DOHH2 (cell line): ENCODE measurements around the gene SCRN3.

Source experiments
- H3F3A ChIP-seq: fragments of 200-600 bp; sonication (generic), shearing (Covaris generic); 2 replicates; pipeline ENCODE4 v1.6.0; 2016; ENCODE audit warnings: antibody characterized with exemption, mild to moderate bottlenecking; ENCODE audit not compliant: control insufficient read depth, insufficient read depth
- H3K27ac ChIP-seq: fragments of 200-600 bp; sonication (generic); 2 replicates; pipeline ENCODE4 v1.5.1; 2014; ENCODE audit warnings: low read depth, mild to moderate bottlenecking, low read length, moderate library complexity
- H3K27me3 ChIP-seq: fragments of 200-600 bp; sonication (generic); 2 replicates; pipeline ENCODE4 v1.6.1; 2014; ENCODE audit warnings: mild to moderate bottlenecking, low read length, mixed read lengths; ENCODE audit not compliant: control insufficient read depth
- H3K36me3 ChIP-seq: fragments of 200-600 bp; sonication (generic); 2 replicates; pipeline ENCODE4 v1.6.1; 2014; ENCODE audit warnings: mild to moderate bottlenecking, low read length, moderate library complexity, mixed read lengths; ENCODE audit not compliant: control insufficient read depth
- H3K4me1 ChIP-seq: fragments of 200-600 bp; sonication (generic); 2 replicates; pipeline ENCODE4 v1.6.1; 2014; ENCODE audit warnings: mild to moderate bottlenecking, low read length, mixed read lengths; ENCODE audit not compliant: control insufficient read depth
- H3K4me2 ChIP-seq: fragments of 200-600 bp; sonication (generic); 2 replicates; pipeline ENCODE4 v1.6.0; 2014; ENCODE audit warnings: mild to moderate bottlenecking, low read length, moderate library complexity
- H3K4me3 ChIP-seq: fragments of 200-600 bp; sonication (generic); 2 replicates; pipeline ENCODE4 v1.5.1; 2014; ENCODE audit warnings: mild to moderate bottlenecking, low read length, mixed read lengths
- H3K79me2 ChIP-seq: fragments of 200-600 bp; sonication (generic); 2 replicates; pipeline ENCODE4 v1.6.1; 2014; ENCODE audit warnings: mild to moderate bottlenecking, low read length, mixed read lengths; ENCODE audit not compliant: control insufficient read depth
- H3K9me2 ChIP-seq: fragments of 200-600 bp; sonication (generic); replicated peaks from 2 replicates; pipeline ENCODE4 v1.6.1; 2014; ENCODE audit warnings: mild to moderate bottlenecking, low read length, mixed read lengths; ENCODE audit not compliant: control insufficient read depth
- H3K9me3 ChIP-seq: fragments of 200-600 bp; sonication (generic); 2 replicates; pipeline ENCODE4 v1.6.1; 2014; ENCODE audit warnings: antibody characterized with exemption, low read length, mixed read lengths; ENCODE audit not compliant: control insufficient read depth, insufficient read depth
- H4K20me1 ChIP-seq: fragments of 200-600 bp; sonication (generic); 2 replicates; pipeline ENCODE4 v1.6.0; 2014; ENCODE audit warnings: low read depth, mild to moderate bottlenecking, antibody characterized with exemption, low read length, moderate library complexity; ENCODE audit not compliant: control insufficient read depth, insufficient read depth
- EZH2phosphoT487 ChIP-seq: fragments of 200-600 bp; sonication (generic); IDR thresholded peaks from 2 replicates; pipeline ENCODE4 v1.6.1; 2017; ENCODE audit warnings: borderline replicate concordance, mild to moderate bottlenecking, antibody characterized with exemption, low read length, moderate library complexity, mixed read lengths
- TF ChIP-seq, protein P1 (sequence below): fragments of 200-600 bp; sonication (generic); IDR thresholded peaks from one replicate; pipeline ENCODE4 v1.5.1; 2014; ENCODE audit warnings: antibody characterized with exemption, mild to moderate bottlenecking, low read depth, low read length; ENCODE audit not compliant: poor library complexity, severe bottlenecking

Gene SCRN3

GRCh38 chr2:174395284-174395968, at the start of gene SCRN3:
Gene SCRN3, plus strand, starts transcription at chr2:174395730. Its CDS starts 2,554 bp downstream, at chr2:174398284.
- TF ChIP-seq, protein P1, sequence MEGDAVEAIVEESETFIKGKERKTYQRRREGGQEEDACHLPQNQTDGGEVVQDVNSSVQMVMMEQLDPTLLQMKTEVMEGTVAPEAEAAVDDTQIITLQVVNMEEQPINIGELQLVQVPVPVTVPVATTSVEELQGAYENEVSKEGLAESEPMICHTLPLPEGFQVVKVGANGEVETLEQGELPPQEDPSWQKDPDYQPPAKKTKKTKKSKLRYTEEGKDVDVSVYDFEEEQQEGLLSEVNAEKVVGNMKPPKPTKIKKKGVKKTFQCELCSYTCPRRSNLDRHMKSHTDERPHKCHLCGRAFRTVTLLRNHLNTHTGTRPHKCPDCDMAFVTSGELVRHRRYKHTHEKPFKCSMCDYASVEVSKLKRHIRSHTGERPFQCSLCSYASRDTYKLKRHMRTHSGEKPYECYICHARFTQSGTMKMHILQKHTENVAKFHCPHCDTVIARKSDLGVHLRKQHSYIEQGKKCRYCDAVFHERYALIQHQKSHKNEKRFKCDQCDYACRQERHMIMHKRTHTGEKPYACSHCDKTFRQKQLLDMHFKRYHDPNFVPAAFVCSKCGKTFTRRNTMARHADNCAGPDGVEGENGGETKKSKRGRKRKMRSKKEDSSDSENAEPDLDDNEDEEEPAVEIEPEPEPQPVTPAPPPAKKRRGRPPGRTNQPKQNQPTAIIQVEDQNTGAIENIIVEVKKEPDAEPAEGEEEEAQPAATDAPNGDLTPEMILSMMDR: no peak
- no peak for TF ChIP-seq EZH2phosphoT487
- H3K4me2 ChIP-seq: peak within 1 kb of the TSS; percentile 81

DNA sequence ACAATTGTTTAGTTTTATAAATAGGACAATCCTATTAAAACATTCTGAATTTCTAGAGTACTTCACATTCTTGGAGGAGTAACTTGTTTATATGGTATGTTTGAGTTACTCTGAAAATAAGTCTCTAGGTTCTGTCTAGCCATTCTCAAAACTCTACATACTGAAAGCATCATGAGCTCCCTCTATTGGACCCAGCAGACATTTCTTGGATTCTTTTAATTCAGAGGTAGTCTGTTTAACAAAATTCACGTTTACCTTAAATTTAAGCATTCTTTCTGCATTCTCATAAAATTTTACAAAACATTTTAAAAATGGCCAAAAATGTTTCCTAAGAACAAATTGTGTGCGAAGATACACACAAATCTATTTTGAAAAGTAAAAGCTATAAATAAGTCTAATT, 45.5 kb upstream of the SCRN3 start:
- TF ChIP-seq EZH2phosphoT487: no peak
- TF ChIP-seq, protein P1: peak; percentile 58
- Histone ChIP-seq H3K27me3 (peaks cover 3% of the 10 kb centered on the region), H3K36me3 (peaks cover 6% of the 10 kb centered on the region), H3K9me2 (no peaks in the 10 kb centered on the region), H3K79me2 (no peaks in the 10 kb centered on the region), H3F3A (peaks cover 4% of the 10 kb centered on the region), H3K4me3 (no peak overlapping the region), H4K20me1 (no peaks in the 10 kb centered on the region), H3K9me3 (no peaks in the 10 kb centered on the region), H3K4me2 (no peak overlapping the region), H3K27ac (no peak overlapping the region), H3K4me1 (no peaks in the 10 kb centered on the region)

More at GRCh38 chr2:174395284-174395968, at the start of gene SCRN3:
- H3K27me3 ChIP-seq: no peaks in the 10 kb centered on the region
- peak within 1 kb of the TSS; percentile 18; the same call in 1 of the 2 replicates for H3K27ac ChIP-seq
- H4K20me1 ChIP-seq: no peaks in the 10 kb centered on the region
- H3K4me3 ChIP-seq: peak within 1 kb of the TSS; percentile 94
- H3K9me3 ChIP-seq: no peaks in the 10 kb centered on the region
- H3K36me3 ChIP-seq: peaks cover 6% of the 10 kb centered on the region
- H3K4me1 ChIP-seq: peaks cover 24% of the 10 kb centered on the region
- H3K9me2 ChIP-seq: no peaks in the 10 kb centered on the region
- peaks cover 9% of the 10 kb centered on the region; the same call in 1 of the 2 replicates for H3F3A ChIP-seq
- peaks cover 38% of the 10 kb centered on the region for H3K79me2 ChIP-seq

GRCh38 chr2:174350593-174351181, 44.8 kb upstream of the SCRN3 start:
- Histone ChIP-seq H3K9me2 (no peaks in the 10 kb centered on the region), H4K20me1 (no peaks in the 10 kb centered on the region), H3K9me3 (no peaks in the 10 kb centered on the region), H3K79me2 (no peaks in the 10 kb centered on the region), H3K4me3 (no peak overlapping the region), H3K27ac (no peak overlapping the region), H3F3A (peaks cover 2% of the 10 kb centered on the region), H3K4me1 (no peaks in the 10 kb centered on the region), H3K36me3 (peaks cover 6% of the 10 kb centered on the region), H3K27me3 (no peaks in the 10 kb centered on the region), H3K4me2 (no peak overlapping the region)
- TF ChIP-seq EZH2phosphoT487: no peak
- TF ChIP-seq, protein P1: no peak
